Heart right ventricle (tissue), 16 donors: ENCODE data around the gene ZMAT1. TPM values are rescaled to one million over a fixed set of nuclear protein-coding genes. Genes with fewer than 3 reads are reported as not detected.

Experiments
- ATAC-seq, 8 donors: fragments of 200-7000 bp; cut with Tn5 transposase; one replicate each; pipeline ENCODE4 v1.9.1; 2020; ENCODE audit warnings: mild to moderate bottlenecking in 8 of 8, moderate library complexity in 8 of 8, moderate number of reproducible peaks in 1 of 8
- DNase-seq, 2 donors: peaks; one replicate each; pipeline ENCODE4 v3.0.0-alpha.2; 2020
- H3K27ac ChIP-seq, 10 donors: fragments of 200-600 bp; sonication (generic) in 2 of 10; one replicate each; pipeline versions ENCODE4 v1.5.0 to v1.8.0; 2020 to 2022; ENCODE audit warnings: mild to moderate bottlenecking in 3 of 10
- H3K27me3 ChIP-seq, 7 donors: fragments of 200-600 bp; one replicate each; pipeline ENCODE4 v1.8.0; 2021 to 2022; ENCODE audit warnings: mild to moderate bottlenecking in 2 of 7
- H3K36me3 ChIP-seq, 9 donors: fragments of 200-600 bp; sonication (generic) in 1 of 9; one replicate each; pipeline versions ENCODE4 v1.5.0 to v1.8.0; 2020 to 2022; ENCODE audit warnings: mild to moderate bottlenecking in 2 of 9
- H3K4me1 ChIP-seq, 9 donors: fragments of 200-600 bp; sonication (generic) in 1 of 9; one replicate each; pipeline versions ENCODE4 v1.5.0 to v1.8.0; 2020 to 2022; ENCODE audit warnings: mild to moderate bottlenecking in 4 of 9
- H3K4me3 ChIP-seq, 10 donors: fragments of 200-600 bp; sonication (generic) in 2 of 10; one replicate each; pipeline versions ENCODE4 v1.5.0 to v1.8.0; 2020 to 2022; ENCODE audit warnings: mild to moderate bottlenecking in 7 of 10, moderate library complexity in 2 of 10
- H3K9me3 ChIP-seq, 11 donors: fragments of 200-600 bp in 10 of 11; sonication (generic) in 2 of 11; one replicate each; pipeline versions ENCODE4 v1.5.0 to v1.8.0; 2013 to 2022; ENCODE audit warnings: mild to moderate bottlenecking in 2 of 11, control low read depth in 1 of 11, moderate library complexity in 1 of 11
- WGBS, 2 donors: extraction: QIAGEN DNeasy Blood & Tissue Kit; methylation state at CpG; one replicate each; pipeline ENCODE4 v1.1.7; 2013; ENCODE audit warnings: inconsistent platforms in 1 of 2; 5-methylcytosine and 5-hydroxymethylcytosine counted together
- intact Hi-C, 10 donors: fragments of 100-400 bp; cut with DNase I; formaldehyde crosslinking; loops; one replicate each; pipeline versions ENCODE4 v1.11.1 to v1.14.2; 2022
- polyA plus RNA-seq, 2 donors: library from polyadenylated mRNA; stranded (reverse); fragments of 200-250 nt; gene quantifications; one replicate each; pipeline ENCODE4 v1.2.3, GENCODE V29; 2013
- total RNA-seq, 10 donors: library from RNA; stranded (reverse); fragmentation: NEBNext Ultra II Directional in 3 of 10; extraction: Animal tissue kit (Norgen Biotek cat#: 25700) in 3 of 10; gene quantifications; one replicate each; pipeline versions ENCODE4 v1.2.1 to v1.2.4, GENCODE V29; 2021 to 2023
- TF ChIP-seq, protein P1 (sequence below), 9 donors: fragments of 200-600 bp; sonication (generic) in 2 of 9; IDR thresholded peaks; one replicate each; pipeline versions ENCODE4 v1.5.0 to v1.8.0; 2021 to 2022; ENCODE audit warnings: antibody characterized with exemption in 9 of 9, mild to moderate bottlenecking in 5 of 9, moderate library complexity in 1 of 9
- donor health status: Arrhythmogenic right ventricular cardiomyopathy.
- donor health status: ischemic (EF 13 %, LVEDD 7.1; RV severe dilation, severe dysfunction).
- donor health status: healthy with polysubstance abuse.
- donor health status: DM: no; HTN: yes; CAD: no.
- donor health status: DM: no; HTN: no; CAD: no.
- donor health status: ischemic (EF 25% LVEDD 6.9; RV normal size, moderate dysfunction).
- donor health status: ischemic (EF 25% LVEDD 5.7; RV mildly dilated, moderate dysfunction).
- donor health status: healthy.
- donor health status: DM: yes; HTN: yes; CAD: no.
- donor health status: Ischemic cardiomyopathy.
- donor health status: ischemic (EF 35%, LVEDD 5.7; RV mildly dilated, moderate dysfunction).
- donor health status: nonischemic (EF 11% LVEDD 7.7; RV severe dilation, severe dysfunction).
- donor health status: DM: yes; HTN: yes; CAD: no.
- donor health status: PGD.
- donor health status: ischemic (EF 29% LVEDD 5.4; RV normal size, mild dysfunction).
- donor health status: nonischemic (EF 23%, LVEDD 6.1; RV moderate dilation, normal function).

Gene ZMAT1
- total and polyA plus RNA-seq, 12 donors, result 1.3 to 23.2 (median 6.1) TPM

DNA sequence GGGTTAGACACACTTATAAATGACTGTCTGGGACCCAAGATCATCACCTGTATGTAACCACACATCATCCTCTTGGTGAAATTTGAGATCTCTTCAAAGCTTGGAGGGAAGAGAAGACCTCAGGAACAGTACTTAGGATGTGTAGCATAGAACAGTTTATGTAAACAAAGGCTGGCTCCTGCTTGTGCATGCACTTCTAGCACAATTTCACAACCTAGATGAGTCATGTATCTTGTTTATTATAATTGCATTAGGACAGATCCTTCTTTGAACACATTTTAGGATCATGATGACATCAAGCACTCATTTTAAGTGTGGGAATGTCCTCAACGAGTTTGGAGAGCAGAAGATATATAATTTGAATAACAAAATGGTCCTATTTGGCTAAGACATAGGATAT is 26.3 kb upstream of the ZMAT1 start:
- peaks cover 0 to 11% (median 0%) of the 10 kb centered on the region in 11 donors for H3K9me3 ChIP-seq
- H3K4me3 ChIP-seq, result no peak overlapping the region
- 39 to 41% methylated on average over 1 of the region's 1 CpG for WGBS, 2 donors
- intact Hi-C loops, result no loop called here
- peaks cover 0 to 23% (median 0%) of the 10 kb centered on the region in 7 donors for H3K27me3 ChIP-seq
- no peaks in the 10 kb centered on the region for H3K36me3 ChIP-seq
- ATAC-seq, result no peak
- no peak for DNase-seq
- TF ChIP-seq, protein P1, sequence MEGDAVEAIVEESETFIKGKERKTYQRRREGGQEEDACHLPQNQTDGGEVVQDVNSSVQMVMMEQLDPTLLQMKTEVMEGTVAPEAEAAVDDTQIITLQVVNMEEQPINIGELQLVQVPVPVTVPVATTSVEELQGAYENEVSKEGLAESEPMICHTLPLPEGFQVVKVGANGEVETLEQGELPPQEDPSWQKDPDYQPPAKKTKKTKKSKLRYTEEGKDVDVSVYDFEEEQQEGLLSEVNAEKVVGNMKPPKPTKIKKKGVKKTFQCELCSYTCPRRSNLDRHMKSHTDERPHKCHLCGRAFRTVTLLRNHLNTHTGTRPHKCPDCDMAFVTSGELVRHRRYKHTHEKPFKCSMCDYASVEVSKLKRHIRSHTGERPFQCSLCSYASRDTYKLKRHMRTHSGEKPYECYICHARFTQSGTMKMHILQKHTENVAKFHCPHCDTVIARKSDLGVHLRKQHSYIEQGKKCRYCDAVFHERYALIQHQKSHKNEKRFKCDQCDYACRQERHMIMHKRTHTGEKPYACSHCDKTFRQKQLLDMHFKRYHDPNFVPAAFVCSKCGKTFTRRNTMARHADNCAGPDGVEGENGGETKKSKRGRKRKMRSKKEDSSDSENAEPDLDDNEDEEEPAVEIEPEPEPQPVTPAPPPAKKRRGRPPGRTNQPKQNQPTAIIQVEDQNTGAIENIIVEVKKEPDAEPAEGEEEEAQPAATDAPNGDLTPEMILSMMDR (IDR thresholded peaks at IDR 0.05), result no peak
- no peak overlapping the region for H3K27ac ChIP-seq
- H3K4me1 ChIP-seq, result no peaks in the 10 kb centered on the region

DNA sequence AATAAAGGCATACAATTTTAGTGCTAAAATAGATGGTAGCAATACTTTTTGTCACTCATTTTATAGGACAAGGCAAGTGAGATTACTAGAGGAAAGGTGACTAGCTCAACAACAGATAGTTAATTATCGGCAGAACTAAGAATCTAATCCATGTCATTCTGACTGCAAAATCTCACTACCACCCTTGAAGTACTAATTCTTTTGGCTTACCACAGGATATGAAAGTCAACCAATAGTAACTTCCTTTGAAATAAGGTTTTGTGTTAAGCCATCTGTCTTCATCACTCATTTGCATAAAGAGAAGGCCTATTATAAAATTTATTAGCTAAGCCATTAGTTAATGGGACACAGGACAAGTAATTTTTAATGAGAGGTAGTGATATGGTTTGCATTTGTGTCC is 25.3 kb upstream of the ZMAT1 start:
- H3K4me1 ChIP-seq, result no peaks in the 10 kb centered on the region
- peaks cover 0 to 23% (median 0%) of the 10 kb centered on the region in 7 donors for H3K27me3 ChIP-seq
- ATAC-seq (no peak), DNase-seq (no peak)
- no peaks in the 10 kb centered on the region for H3K36me3 ChIP-seq
- no peak overlapping the region for H3K27ac ChIP-seq
- intact Hi-C loops, result no loop called here
- no peak overlapping the region for H3K4me3 ChIP-seq
- WGBS, 2 donors, result 79 to 81% methylated on average over 1 of the region's 1 CpG
- peaks cover 0 to 17% (median 0%) of the 10 kb centered on the region in 11 donors for H3K9me3 ChIP-seq
- TF ChIP-seq, protein P1 (IDR thresholded peaks at IDR 0.05), result no peak

DNA sequence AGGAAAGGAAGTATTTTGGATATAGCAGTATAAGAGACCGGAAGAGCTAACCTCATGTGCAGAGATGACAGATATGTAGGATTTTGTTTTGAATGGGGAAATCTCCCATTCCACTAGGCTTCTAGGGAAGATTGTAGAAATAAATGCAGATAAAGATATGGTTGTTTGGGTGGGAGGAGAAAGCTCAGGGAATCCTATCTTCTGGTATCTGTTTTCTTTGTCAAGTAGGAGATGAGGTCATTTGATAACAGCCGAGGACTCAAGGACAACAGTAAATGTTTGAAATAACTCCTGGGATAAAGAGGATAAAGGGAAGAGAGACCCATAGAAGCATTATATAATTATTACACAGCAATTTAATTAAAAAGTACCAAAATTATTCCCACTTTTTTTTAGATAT is 24.7 kb upstream of the ZMAT1 start:
- TF ChIP-seq, protein P1 (IDR thresholded peaks at IDR 0.05), result no peak
- H3K36me3 ChIP-seq, result no peaks in the 10 kb centered on the region
- intact Hi-C loops, result no loop called here
- no peak overlapping the region for H3K4me3 ChIP-seq
- H3K9me3 ChIP-seq, result peaks cover 0 to 17% (median 0%) of the 10 kb centered on the region in 11 donors
- H3K27me3 ChIP-seq, result peaks cover 0 to 22% (median 0%) of the 10 kb centered on the region in 7 donors
- no peaks in the 10 kb centered on the region for H3K4me1 ChIP-seq
- WGBS, 2 donors, result 34 to 42% methylated on average over 2 of the region's 2 CpGs
- ATAC-seq (no peak), DNase-seq (no peak)
- H3K27ac ChIP-seq, result no peak overlapping the region

DNA sequence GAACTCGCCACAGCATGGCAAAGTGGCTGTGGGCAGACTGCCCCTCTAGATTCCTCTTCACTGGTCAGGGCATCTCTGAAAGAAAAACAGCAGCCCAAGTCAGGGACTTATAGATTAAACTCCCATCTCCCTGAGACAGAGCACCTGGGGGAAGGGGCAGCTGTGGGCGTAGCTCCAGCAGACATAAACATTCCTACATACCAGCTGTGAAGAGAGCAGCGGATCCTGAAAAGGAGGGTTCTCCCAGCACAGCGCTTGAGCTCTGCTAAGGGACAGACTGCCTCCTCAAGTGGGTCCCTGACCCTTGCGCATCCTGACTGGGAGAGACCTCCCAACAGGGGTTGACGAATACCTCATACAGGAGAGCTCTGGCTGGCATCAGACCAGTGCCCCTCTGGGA is 18.8 kb upstream of the ZMAT1 start:
- no peak overlapping the region for H3K27ac ChIP-seq
- intact Hi-C loops, result no loop called here
- TF ChIP-seq, protein P1 (IDR thresholded peaks at IDR 0.05), result no peak
- peaks cover 0 to 21% (median 0%) of the 10 kb centered on the region in 7 donors for H3K27me3 ChIP-seq
- no peaks in the 10 kb centered on the region for H3K36me3 ChIP-seq
- H3K4me1 ChIP-seq, result no peaks in the 10 kb centered on the region
- DNase-seq (no peak), ATAC-seq (no peak)
- peaks cover 0 to 17% (median 0%) of the 10 kb centered on the region in 11 donors for H3K9me3 ChIP-seq
- 71% methylated on average over 6 of the region's 6 CpGs for WGBS, 2 donors
- H3K4me3 ChIP-seq, result no peak overlapping the region
